Measurements from ENCODE around the gene SUCLG2.
"Not testable (repeated sequence)": the region's sequence is repeated elsewhere in the genome, so short reads cannot be mapped to it uniquely, and the experiment has no call there.

SUCLG2 gene

GRCh38 chr3:67557848-67558355 lies 96.5 kb downstream of the SUCLG2 start:
- DNase-seq = no peak

GRCh38 chr3:67551361-67552016 lies 102.9 kb downstream of the SUCLG2 start:
- no peak for DNase-seq

- no peak for DNase-seq
Measured at GRCh38 chr3:67550541-67550940, 103.9 kb downstream of the SUCLG2 start.

- not testable (repeated sequence) for DNase-seq
Measured at GRCh38 chr3:67542502-67543250, 111.7 kb downstream of the SUCLG2 start.

- no peak for DNase-seq
Measured at GRCh38 chr3:67540198-67540894, 114.1 kb downstream of the SUCLG2 start.

GRCh38 chr3:67537203-67537602 lies 117.2 kb downstream of the SUCLG2 start:
- DNase-seq = not testable (repeated sequence)

GRCh38 chr3:67535006-67535405 lies 119.4 kb downstream of the SUCLG2 start:
- DNase-seq = no peak

GRCh38 chr3:67534594-67534993 lies 119.8 kb downstream of the SUCLG2 start:
- DNase-seq = no peak

- no peak for DNase-seq
Measured at GRCh38 chr3:67531181-67532101, 123.0 kb downstream of the SUCLG2 start.

GRCh38 chr3:67529915-67530314 lies 124.5 kb downstream of the SUCLG2 start:
- no peak for DNase-seq

- DNase-seq = no peak
Measured at GRCh38 chr3:67529337-67529736, 125.1 kb downstream of the SUCLG2 start.

GRCh38 chr3:67526246-67526645 lies 128.2 kb downstream of the SUCLG2 start:
- DNase-seq = no peak

GRCh38 chr3:67524046-67524445 lies 130.4 kb downstream of the SUCLG2 start:
- DNase-seq = no peak

- no peak for DNase-seq
Measured at GRCh38 chr3:67522081-67522480, 132.3 kb downstream of the SUCLG2 start.

GRCh38 chr3:67521053-67521646 lies 133.3 kb downstream of the SUCLG2 start:
- no peak for DNase-seq

GRCh38 chr3:67518236-67518635 lies 136.2 kb downstream of the SUCLG2 start:
- DNase-seq = no peak

GRCh38 chr3:67517781-67518180 lies 136.6 kb downstream of the SUCLG2 start:
- no peak for DNase-seq

GRCh38 chr3:67516496-67516895 lies 137.9 kb downstream of the SUCLG2 start:
- no peak for DNase-seq

GRCh38 chr3:67515778-67516177 lies 138.6 kb downstream of the SUCLG2 start:
- DNase-seq = no peak

GRCh38 chr3:67509471-67510075 lies 144.8 kb downstream of the SUCLG2 start:
- no peak for DNase-seq

GRCh38 chr3:67507584-67507983 lies 146.8 kb downstream of the SUCLG2 start:
- no peak for DNase-seq

GRCh38 chr3:67500709-67501108 lies 153.7 kb downstream of the SUCLG2 start:
- no peak for DNase-seq

Data from activated CD4-positive, alpha-beta T cell treated with anti-CD3 and anti-CD28 coated beads for 48 hours (primary cell).